HepG2 (cell line): ENCODE measurements around the gene POLR1F. TPM values are rescaled to one million over a fixed set of nuclear protein-coding genes. Genes with fewer than 3 reads are reported as not detected.

Source experiments
- BCL3 ChIP-seq: sonication (generic); formaldehyde crosslinking; IDR thresholded peaks from 2 replicates; pipeline ENCODE4 v1.5.1; 2020; ENCODE audit warnings: mild to moderate bottlenecking, missing genetic modification reagents, moderate library complexity
- ELF1 ChIP-seq: sonication (generic); formaldehyde crosslinking; IDR thresholded peaks from 2 replicates; pipeline ENCODE4 v1.4.0; 2020; ENCODE audit warnings: missing genetic modification reagents
- MIXL1 ChIP-seq: IDR thresholded peaks from 2 replicates; pipeline ENCODE4 v1.6.1; 2016
- MNT ChIP-seq: fragments of 450-650 bp; IDR thresholded peaks from 2 replicates; pipeline ENCODE4 v1.6.1; 2016
- MXD4 ChIP-seq: IDR thresholded peaks from 2 replicates; pipeline ENCODE4 v1.6.1; 2016; ENCODE audit warnings: mild to moderate bottlenecking, missing biosample characterization, missing genetic modification reagents
- MYC ChIP-seq: sonication (generic); formaldehyde crosslinking; IDR thresholded peaks from 2 replicates; pipeline ENCODE4 v1.9.0; 2021; ENCODE audit warnings: missing genetic modification reagents, borderline replicate concordance
- NFATC3 ChIP-seq: sonication (generic); formaldehyde crosslinking; IDR thresholded peaks from 2 replicates; pipeline ENCODE4 v1.5.1; 2020; ENCODE audit warnings: mild to moderate bottlenecking, missing genetic modification reagents
- RBFOX2 ChIP-seq: fragments of 200-400 bp; formaldehyde crosslinking; IDR thresholded peaks from 2 replicates; pipeline ENCODE4 v1.6.1; 2017; ENCODE audit warnings: low read depth, mild to moderate bottlenecking, low read length
- STAG1 ChIP-seq: sonication (generic); formaldehyde crosslinking; IDR thresholded peaks from 2 replicates; pipeline ENCODE4 v1.4.0; 2020; ENCODE audit warnings: missing genetic modification reagents
- YEATS4 ChIP-seq: sonication (generic); formaldehyde crosslinking; IDR thresholded peaks from 2 replicates; pipeline ENCODE4 v1.4.0; 2020; ENCODE audit warnings: missing genetic modification reagents, borderline replicate concordance
- ZNF350 ChIP-seq: sonication (generic); formaldehyde crosslinking; IDR thresholded peaks from 2 replicates; pipeline ENCODE4 v1.4.0; 2020; ENCODE audit warnings: mild to moderate bottlenecking, low read depth, missing genetic modification reagents, borderline replicate concordance
- polyA plus RNA-seq, 8 experiments: library from polyadenylated mRNA; depleted of rRNA in 3 of 8; stranded (reverse) in 7 of 8; unstranded in 1 of 8; fragments of >200 nt; fragmentation: Illumina TruSeq in 4 of 8; extraction: Trizol in 4 of 8; gene quantifications; 2 replicates each; pipeline versions ENCODE4 v1.2.1 to v1.2.3, GENCODE V29; 2011 to 2016; ENCODE audit warnings: low read depth in 4 of 8, missing spikeins in 1 of 8, mixed read lengths in 1 of 8; ENCODE audit not compliant: insufficient read depth in 1 of 8
- total RNA-seq, 5 experiments: library from RNA; depleted of rRNA; stranded (reverse); fragments of >200 nt; fragmentation: Illumina TruSeq; extraction: Trizol; gene quantifications; 2 replicates each; pipeline ENCODE4 v1.2.3, GENCODE V29; 2016; ENCODE audit warnings: low read depth in 1 of 5
- TF ChIP-seq, protein P1 (sequence below): IDR thresholded peaks from 2 replicates; pipeline ENCODE4 v1.6.1; 2018; ENCODE audit warnings: missing genetic modification reagents, mild to moderate bottlenecking, missing compliant biosample characterization
- TF ChIP-seq, protein P2 (sequence below): sonication (generic); formaldehyde crosslinking; IDR thresholded peaks from 2 replicates; pipeline ENCODE4 v1.4.0; 2020; ENCODE audit warnings: missing genetic modification reagents
- TF ChIP-seq, protein P3 (sequence below): sonication (generic); formaldehyde crosslinking; IDR thresholded peaks from 2 replicates; pipeline ENCODE4 v1.8.1; 2022; ENCODE audit warnings: low read depth, mild to moderate bottlenecking, missing genetic modification reagents
- TF ChIP-seq, protein P4 (sequence below): sonication (generic); formaldehyde crosslinking; IDR thresholded peaks from 2 replicates; pipeline ENCODE4; 2020; ENCODE audit warnings: missing genetic modification reagents, mild to moderate bottlenecking, borderline replicate concordance

The POLR1F gene
- total and polyA plus RNA-seq, 2 of the 13 experiments (the other 11 are each of a cell fraction or from before 2014, with no cell fraction given): 8.0 to 14.9 TPM

DNA sequence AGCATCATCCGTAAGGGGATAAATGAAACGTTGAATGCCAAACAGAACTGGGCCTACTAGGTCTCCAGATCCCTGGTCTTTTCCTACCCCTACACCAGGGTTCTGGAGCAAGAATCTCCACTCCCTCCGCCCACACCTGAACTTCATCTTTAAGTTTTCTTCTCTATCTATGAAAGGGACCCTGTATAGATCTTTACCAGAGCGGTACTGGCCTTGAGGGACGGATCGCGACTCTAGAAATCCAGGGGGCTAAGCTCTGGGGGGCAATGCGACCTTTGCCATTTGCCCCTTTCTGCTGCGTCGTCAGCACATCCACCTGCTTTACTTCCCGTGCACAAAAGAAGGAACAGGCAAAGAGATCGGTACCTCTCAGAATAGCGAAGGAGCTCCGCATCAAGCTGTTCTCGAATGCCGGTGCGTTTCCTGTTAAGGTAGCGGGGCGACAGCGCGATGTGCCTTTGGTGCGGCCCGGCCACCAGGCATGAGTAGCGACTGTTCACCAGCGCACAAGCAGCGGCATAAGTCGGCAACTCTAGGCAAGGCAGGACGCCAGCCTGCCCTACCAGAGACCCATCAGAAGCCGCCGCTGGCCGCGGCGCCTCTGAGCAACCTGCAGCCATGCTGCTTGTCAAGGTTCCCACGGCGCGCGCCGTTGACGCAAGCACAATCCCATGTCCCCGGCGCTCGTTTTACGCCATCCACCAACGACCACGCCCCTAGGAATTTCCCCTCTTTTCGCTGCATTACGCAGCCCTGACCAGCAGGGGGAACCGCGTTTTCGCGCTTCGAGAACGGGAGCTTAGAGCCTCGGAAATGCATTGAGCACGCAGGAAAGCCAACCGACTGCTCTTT lies at the start of gene POLR1F (continued):
- TF ChIP-seq MNT (peak; percentile 52), YEATS4 (CRISPR knock-in tag) (peak; percentile 85), RBFOX2 (peak; percentile 88), STAG1 (CRISPR knock-in tag) (peak; percentile 62), NFATC3 (CRISPR knock-in tag) (peak; percentile 95), MIXL1 (peak; percentile 54; the same call in 1 of the 2 replicates), BCL3 (peak; percentile 80; the same call in 1 of the 2 replicates), MYC (CRISPR knock-in tag) (peak; percentile 94), MXD4 (CRISPR knock-in tag) (peak; percentile 98), ELF1 (CRISPR knock-in tag) (peak; percentile 72), ZNF350 (CRISPR knock-in tag) (peak; percentile 78; the same call in 1 of the 2 replicates)
- TF ChIP-seq, protein P1, sequence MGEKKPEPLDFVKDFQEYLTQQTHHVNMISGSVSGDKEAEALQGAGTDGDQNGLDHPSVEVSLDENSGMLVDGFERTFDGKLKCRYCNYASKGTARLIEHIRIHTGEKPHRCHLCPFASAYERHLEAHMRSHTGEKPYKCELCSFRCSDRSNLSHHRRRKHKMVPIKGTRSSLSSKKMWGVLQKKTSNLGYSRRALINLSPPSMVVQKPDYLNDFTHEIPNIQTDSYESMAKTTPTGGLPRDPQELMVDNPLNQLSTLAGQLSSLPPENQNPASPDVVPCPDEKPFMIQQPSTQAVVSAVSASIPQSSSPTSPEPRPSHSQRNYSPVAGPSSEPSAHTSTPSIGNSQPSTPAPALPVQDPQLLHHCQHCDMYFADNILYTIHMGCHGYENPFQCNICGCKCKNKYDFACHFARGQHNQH: peak; percentile 73; the same call in 1 of the 2 replicates
- TF ChIP-seq, protein P2, sequence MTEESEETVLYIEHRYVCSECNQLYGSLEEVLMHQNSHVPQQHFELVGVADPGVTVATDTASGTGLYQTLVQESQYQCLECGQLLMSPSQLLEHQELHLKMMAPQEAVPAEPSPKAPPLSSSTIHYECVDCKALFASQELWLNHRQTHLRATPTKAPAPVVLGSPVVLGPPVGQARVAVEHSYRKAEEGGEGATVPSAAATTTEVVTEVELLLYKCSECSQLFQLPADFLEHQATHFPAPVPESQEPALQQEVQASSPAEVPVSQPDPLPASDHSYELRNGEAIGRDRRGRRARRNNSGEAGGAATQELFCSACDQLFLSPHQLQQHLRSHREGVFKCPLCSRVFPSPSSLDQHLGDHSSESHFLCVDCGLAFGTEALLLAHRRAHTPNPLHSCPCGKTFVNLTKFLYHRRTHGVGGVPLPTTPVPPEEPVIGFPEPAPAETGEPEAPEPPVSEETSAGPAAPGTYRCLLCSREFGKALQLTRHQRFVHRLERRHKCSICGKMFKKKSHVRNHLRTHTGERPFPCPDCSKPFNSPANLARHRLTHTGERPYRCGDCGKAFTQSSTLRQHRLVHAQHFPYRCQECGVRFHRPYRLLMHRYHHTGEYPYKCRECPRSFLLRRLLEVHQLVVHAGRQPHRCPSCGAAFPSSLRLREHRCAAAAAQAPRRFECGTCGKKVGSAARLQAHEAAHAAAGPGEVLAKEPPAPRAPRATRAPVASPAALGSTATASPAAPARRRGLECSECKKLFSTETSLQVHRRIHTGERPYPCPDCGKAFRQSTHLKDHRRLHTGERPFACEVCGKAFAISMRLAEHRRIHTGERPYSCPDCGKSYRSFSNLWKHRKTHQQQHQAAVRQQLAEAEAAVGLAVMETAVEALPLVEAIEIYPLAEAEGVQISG: peak; percentile 89
- TF ChIP-seq, protein P3, sequence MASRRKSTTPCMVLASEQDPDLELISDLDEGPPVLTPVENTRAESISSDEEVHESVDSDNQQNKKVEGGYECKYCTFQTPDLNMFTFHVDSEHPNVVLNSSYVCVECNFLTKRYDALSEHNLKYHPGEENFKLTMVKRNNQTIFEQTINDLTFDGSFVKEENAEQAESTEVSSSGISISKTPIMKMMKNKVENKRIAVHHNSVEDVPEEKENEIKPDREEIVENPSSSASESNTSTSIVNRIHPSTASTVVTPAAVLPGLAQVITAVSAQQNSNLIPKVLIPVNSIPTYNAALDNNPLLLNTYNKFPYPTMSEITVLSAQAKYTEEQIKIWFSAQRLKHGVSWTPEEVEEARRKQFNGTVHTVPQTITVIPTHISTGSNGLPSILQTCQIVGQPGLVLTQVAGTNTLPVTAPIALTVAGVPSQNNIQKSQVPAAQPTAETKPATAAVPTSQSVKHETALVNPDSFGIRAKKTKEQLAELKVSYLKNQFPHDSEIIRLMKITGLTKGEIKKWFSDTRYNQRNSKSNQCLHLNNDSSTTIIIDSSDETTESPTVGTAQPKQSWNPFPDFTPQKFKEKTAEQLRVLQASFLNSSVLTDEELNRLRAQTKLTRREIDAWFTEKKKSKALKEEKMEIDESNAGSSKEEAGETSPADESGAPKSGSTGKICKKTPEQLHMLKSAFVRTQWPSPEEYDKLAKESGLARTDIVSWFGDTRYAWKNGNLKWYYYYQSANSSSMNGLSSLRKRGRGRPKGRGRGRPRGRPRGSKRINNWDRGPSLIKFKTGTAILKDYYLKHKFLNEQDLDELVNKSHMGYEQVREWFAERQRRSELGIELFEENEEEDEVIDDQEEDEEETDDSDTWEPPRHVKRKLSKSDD (CRISPR knock-in tag): peak; percentile 60; the same call in 1 of the 2 replicates
- TF ChIP-seq, protein P4, sequence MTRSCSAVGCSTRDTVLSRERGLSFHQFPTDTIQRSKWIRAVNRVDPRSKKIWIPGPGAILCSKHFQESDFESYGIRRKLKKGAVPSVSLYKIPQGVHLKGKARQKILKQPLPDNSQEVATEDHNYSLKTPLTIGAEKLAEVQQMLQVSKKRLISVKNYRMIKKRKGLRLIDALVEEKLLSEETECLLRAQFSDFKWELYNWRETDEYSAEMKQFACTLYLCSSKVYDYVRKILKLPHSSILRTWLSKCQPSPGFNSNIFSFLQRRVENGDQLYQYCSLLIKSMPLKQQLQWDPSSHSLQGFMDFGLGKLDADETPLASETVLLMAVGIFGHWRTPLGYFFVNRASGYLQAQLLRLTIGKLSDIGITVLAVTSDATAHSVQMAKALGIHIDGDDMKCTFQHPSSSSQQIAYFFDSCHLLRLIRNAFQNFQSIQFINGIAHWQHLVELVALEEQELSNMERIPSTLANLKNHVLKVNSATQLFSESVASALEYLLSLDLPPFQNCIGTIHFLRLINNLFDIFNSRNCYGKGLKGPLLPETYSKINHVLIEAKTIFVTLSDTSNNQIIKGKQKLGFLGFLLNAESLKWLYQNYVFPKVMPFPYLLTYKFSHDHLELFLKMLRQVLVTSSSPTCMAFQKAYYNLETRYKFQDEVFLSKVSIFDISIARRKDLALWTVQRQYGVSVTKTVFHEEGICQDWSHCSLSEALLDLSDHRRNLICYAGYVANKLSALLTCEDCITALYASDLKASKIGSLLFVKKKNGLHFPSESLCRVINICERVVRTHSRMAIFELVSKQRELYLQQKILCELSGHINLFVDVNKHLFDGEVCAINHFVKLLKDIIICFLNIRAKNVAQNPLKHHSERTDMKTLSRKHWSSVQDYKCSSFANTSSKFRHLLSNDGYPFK (CRISPR knock-in tag): peak; percentile 84; the same call in 1 of the 2 replicates
